Prostate gland (tissue), 2 donors: ENCODE data around the gene EXOC3.

ENCODE experiments used
- POLR2A ChIP-seq: fragments of 450-650 bp; IDR thresholded peaks from one replicate; pipeline ENCODE4 v1.6.1; 2016; ENCODE audit warnings: antibody characterized with exemption, mild to moderate bottlenecking
- TF ChIP-seq, protein P1 (sequence below), 4 experiments: fragments of 200-600 bp in 2 of 4; fragments of 450-650 bp in 2 of 4; sonication (generic) in 2 of 4; IDR thresholded peaks; 1 replicate in 3 of 4; 2 replicates in 1 of 4; pipeline ENCODE4 v1.5.1; 2016 to 2019; ENCODE audit warnings: antibody characterized with exemption in 4 of 4, mild to moderate bottlenecking in 2 of 4, moderate library complexity in 2 of 4

DNA sequence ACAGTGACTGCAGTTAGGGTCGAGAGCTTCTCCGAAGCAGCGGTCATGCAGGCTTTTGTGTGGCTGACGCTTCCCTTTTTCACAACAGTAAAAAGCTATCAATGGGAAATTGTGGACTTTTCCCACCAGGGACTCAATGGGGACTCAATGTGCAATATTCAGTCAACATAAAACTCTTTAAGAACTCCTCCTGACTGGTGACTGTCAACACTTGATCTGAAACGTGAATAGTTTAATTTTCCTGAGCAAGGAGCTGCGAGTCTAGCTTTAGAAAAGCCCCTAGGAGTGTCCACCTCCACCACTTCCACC is 28.7 kb downstream of the EXOC3 start:
- TF ChIP-seq, protein P1, sequence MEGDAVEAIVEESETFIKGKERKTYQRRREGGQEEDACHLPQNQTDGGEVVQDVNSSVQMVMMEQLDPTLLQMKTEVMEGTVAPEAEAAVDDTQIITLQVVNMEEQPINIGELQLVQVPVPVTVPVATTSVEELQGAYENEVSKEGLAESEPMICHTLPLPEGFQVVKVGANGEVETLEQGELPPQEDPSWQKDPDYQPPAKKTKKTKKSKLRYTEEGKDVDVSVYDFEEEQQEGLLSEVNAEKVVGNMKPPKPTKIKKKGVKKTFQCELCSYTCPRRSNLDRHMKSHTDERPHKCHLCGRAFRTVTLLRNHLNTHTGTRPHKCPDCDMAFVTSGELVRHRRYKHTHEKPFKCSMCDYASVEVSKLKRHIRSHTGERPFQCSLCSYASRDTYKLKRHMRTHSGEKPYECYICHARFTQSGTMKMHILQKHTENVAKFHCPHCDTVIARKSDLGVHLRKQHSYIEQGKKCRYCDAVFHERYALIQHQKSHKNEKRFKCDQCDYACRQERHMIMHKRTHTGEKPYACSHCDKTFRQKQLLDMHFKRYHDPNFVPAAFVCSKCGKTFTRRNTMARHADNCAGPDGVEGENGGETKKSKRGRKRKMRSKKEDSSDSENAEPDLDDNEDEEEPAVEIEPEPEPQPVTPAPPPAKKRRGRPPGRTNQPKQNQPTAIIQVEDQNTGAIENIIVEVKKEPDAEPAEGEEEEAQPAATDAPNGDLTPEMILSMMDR (IDR thresholded peaks at IDR 0.05), result no peak
- TF ChIP-seq POLR2A, result no peak
